IMR-90 (cell line): ENCODE results near the gene CALY. TPM values are rescaled to one million over a fixed set of nuclear protein-coding genes. Genes with fewer than 3 reads are reported as not detected.

Experiments
- ATAC-seq: fragments of 200-7000 bp; cut with Tn5 transposase; 2 replicates; pipeline ENCODE4 v1.9.1; 2020; ENCODE audit warnings: low read depth, mild to moderate bottlenecking, moderate library complexity
- BruUV-seq: library from RNA; stranded (reverse); fragments of 400-500 nt; replicated peaks from 2 replicates; lab custom pipeline; 2021; lab: Mats Ljungman, UMichigan
- CTCF ChIA-PET: fragments of 300-600 bp; formaldehyde crosslinking; extraction: SDS; loops from one replicate; lab custom pipeline; 2021; ENCODE audit warnings: antibody characterized with exemption; lab: Yijun Ruan, JAX
- POLR2A ChIA-PET: fragments of 300-600 bp; sonication (Branson Sonifier 250); formaldehyde crosslinking; loops from one replicate; lab custom pipeline; 2022; ENCODE audit warnings: antibody characterized with exemption; ENCODE audit not compliant: unreplicated experiment; lab: Charles Lee
- DNase-seq: peaks from one replicate; pipeline ENCODE4 v3.0.0; 2013
- H2AFZ ChIP-seq: replicated peaks from 2 replicates; pipeline ENCODE3; 2013; ENCODE audit warnings: low read length, mild to moderate bottlenecking; ENCODE audit not compliant: poor library complexity
- H2AK5ac ChIP-seq: 2 replicates; pipeline ENCODE4 v1.6.1; 2013; ENCODE audit warnings: low read depth, low read length, inconsistent platforms
- H2AK9ac ChIP-seq: replicated peaks from 2 replicates; pipeline ENCODE3; 2013; ENCODE audit warnings: mild to moderate bottlenecking, low read depth, low read length, moderate library complexity; ENCODE audit not compliant: poor library complexity
- H2BK120ac ChIP-seq: 2 replicates; pipeline ENCODE4 v1.6.1; 2013; ENCODE audit warnings: low read depth, low read length, inconsistent platforms
- H2BK15ac ChIP-seq: 3 replicates; pipeline ENCODE4 v1.6.1; 2013; ENCODE audit warnings: low read depth, low read length, inconsistent platforms
- H2BK20ac ChIP-seq: 2 replicates; pipeline ENCODE4 v1.6.1; 2013; ENCODE audit warnings: low read depth, mild to moderate bottlenecking, inconsistent platforms, low read length, moderate library complexity
- H2BK5ac ChIP-seq: 2 replicates; pipeline ENCODE4 v1.6.1; 2013; ENCODE audit warnings: mild to moderate bottlenecking, low read depth, low read length, inconsistent platforms; ENCODE audit not compliant: poor library complexity, severe bottlenecking
- H3K14ac ChIP-seq: replicated peaks from 2 replicates; pipeline ENCODE4 v1.6.1; 2013; ENCODE audit warnings: low read depth, low read length, inconsistent platforms
- H3K18ac ChIP-seq: 2 replicates; pipeline ENCODE4 v1.6.1; 2013; ENCODE audit warnings: low read depth, low read length, control low read depth
- H3K23ac ChIP-seq: 2 replicates; pipeline ENCODE4 v1.6.1; 2013; ENCODE audit warnings: low read depth, low read length, inconsistent platforms
- H3K27ac ChIP-seq: 2 replicates; pipeline ENCODE4 v1.5.1; 2013; ENCODE audit warnings: mild to moderate bottlenecking, control low read depth, low read length; ENCODE audit not compliant: insufficient read depth
- H3K27me3 ChIP-seq: 2 replicates; pipeline ENCODE4 v1.6.1; 2013; ENCODE audit warnings: low read length; ENCODE audit not compliant: control insufficient read depth, insufficient read depth
- H3K36me3 ChIP-seq: 2 replicates; pipeline ENCODE4 v1.6.1; 2013; ENCODE audit warnings: low read length, mixed read lengths; ENCODE audit not compliant: control insufficient read depth, insufficient read depth
- H3K4ac ChIP-seq: 2 replicates; pipeline ENCODE4 v1.6.1; 2013; ENCODE audit warnings: low read depth, low read length, inconsistent platforms
- H3K4me1 ChIP-seq: 2 replicates; pipeline ENCODE4 v1.6.1; 2013; ENCODE audit warnings: low read length, mixed read lengths; ENCODE audit not compliant: control insufficient read depth, insufficient read depth
- H3K4me2 ChIP-seq: 2 replicates; pipeline ENCODE4 v1.6.1; 2013; ENCODE audit warnings: low read depth, mild to moderate bottlenecking, control low read depth, low read length, moderate library complexity
- H3K4me3 ChIP-seq: 2 replicates; pipeline ENCODE4 v1.5.1; 2013; ENCODE audit warnings: low read depth, mild to moderate bottlenecking, control low read depth, low read length, moderate library complexity; ENCODE audit not compliant: insufficient read depth
- H3K56ac ChIP-seq: 2 replicates; pipeline ENCODE4 v1.6.1; 2013; ENCODE audit warnings: low read length, inconsistent platforms; ENCODE audit not compliant: insufficient read depth; ENCODE audit errors: extremely low read depth
- H3K79me1 ChIP-seq, 2 experiments: 2 replicates each; pipeline ENCODE4 v1.6.1; 2013; ENCODE audit warnings: low read length in 2 of 2, inconsistent platforms in 1 of 2, low read depth in 1 of 2
- H3K9ac ChIP-seq: 2 replicates; pipeline ENCODE4 v1.6.1; 2013; ENCODE audit warnings: low read depth, low read length, control low read depth
- H3K9me1 ChIP-seq: 2 replicates; pipeline ENCODE4 v1.6.1; 2013; ENCODE audit warnings: low read length, inconsistent platforms; ENCODE audit not compliant: insufficient read depth
- H3K9me3 ChIP-seq: 2 replicates; pipeline ENCODE4 v1.6.1; 2013; ENCODE audit warnings: low read length; ENCODE audit not compliant: control insufficient read depth, insufficient read depth
- H4K20me1 ChIP-seq: 2 replicates; pipeline ENCODE4 v1.6.1; 2013; ENCODE audit warnings: low read length, inconsistent platforms; ENCODE audit not compliant: insufficient read depth
- H4K5ac ChIP-seq: 2 replicates; pipeline ENCODE4 v1.6.1; 2013; ENCODE audit warnings: mild to moderate bottlenecking, low read depth, low read length, control low read depth
- H4K8ac ChIP-seq, 2 experiments: 2 replicates each; pipeline ENCODE4 v1.6.1; 2013; ENCODE audit warnings: low read depth in 2 of 2, low read length in 2 of 2, control low read depth in 1 of 2, inconsistent platforms in 1 of 2
- H4K91ac ChIP-seq: 2 replicates; pipeline ENCODE4 v1.6.1; 2013; ENCODE audit warnings: low read depth, low read length, inconsistent platforms; ENCODE audit not compliant: insufficient read depth
- BHLHE40 ChIP-seq: fragments of 150-350 bp; IDR thresholded peaks from 2 replicates; pipeline ENCODE4 v1.6.1; 2016; ENCODE audit warnings: mild to moderate bottlenecking, low read depth, low read length
- CEBPB ChIP-seq: IDR thresholded peaks from 2 replicates; pipeline ENCODE4 v1.6.1; 2012; ENCODE audit warnings: low read depth, low read length, improper control_type of control experiment
- CHD1 ChIP-seq: IDR thresholded peaks from 2 replicates; pipeline ENCODE4 v1.6.1; 2012; ENCODE audit warnings: low read depth, low read length, improper control_type of control experiment
- CTCF ChIP-seq: conservative IDR thresholded peaks from 2 replicates; pipeline ENCODE4 v1.5.1; 2012; ENCODE audit warnings: mild to moderate bottlenecking, low read depth, low read length, improper control_type of control experiment
- ELK1 ChIP-seq: fragments of 150-350 bp; IDR thresholded peaks from 2 replicates; pipeline ENCODE4 v1.6.1; 2016; ENCODE audit warnings: low read depth, mild to moderate bottlenecking, low read length, moderate library complexity, borderline replicate concordance
- FOS ChIP-seq: fragments of 150-350 bp; IDR thresholded peaks from 2 replicates; pipeline ENCODE4 v1.6.1; 2016; ENCODE audit warnings: low read depth, low read length
- MAFK ChIP-seq: IDR thresholded peaks from 2 replicates; pipeline ENCODE4 v1.6.1; 2012; ENCODE audit warnings: low read depth, low read length, improper control_type of control experiment
- MAZ ChIP-seq: IDR thresholded peaks from 2 replicates; pipeline ENCODE4 v1.6.1; 2012; ENCODE audit warnings: low read depth, mild to moderate bottlenecking, low read length, improper control_type of control experiment, moderate library complexity, borderline replicate concordance
- MXI1 ChIP-seq: IDR thresholded peaks from 2 replicates; pipeline ENCODE4 v1.6.1; 2012; ENCODE audit warnings: low read depth, mild to moderate bottlenecking, low read length, moderate library complexity, borderline replicate concordance
- NFE2L2 ChIP-seq: fragments of 150-350 bp; IDR thresholded peaks from 2 replicates; pipeline ENCODE4 v1.6.1; 2016; ENCODE audit warnings: low read depth, mild to moderate bottlenecking, low read length
- POLR2A ChIP-seq: IDR thresholded peaks from 2 replicates; pipeline ENCODE4 v1.6.1; 2012; ENCODE audit warnings: mild to moderate bottlenecking, low read depth, low read length
- RAD21 ChIP-seq: IDR thresholded peaks from 2 replicates; pipeline ENCODE4 v1.6.1; 2012; ENCODE audit warnings: low read length, improper control_type of control experiment
- RCOR1 ChIP-seq: IDR thresholded peaks from 2 replicates; pipeline ENCODE4 v1.6.1; 2012; ENCODE audit warnings: mild to moderate bottlenecking, low read length, improper control_type of control experiment; ENCODE audit not compliant: insufficient replicate concordance
- RFX5 ChIP-seq: IDR thresholded peaks from 2 replicates; pipeline ENCODE4 v1.8.0; 2012; ENCODE audit warnings: low read depth, mild to moderate bottlenecking, low read length, moderate library complexity
- SMC3 ChIP-seq: fragments of 150-350 bp; IDR thresholded peaks from 2 replicates; pipeline ENCODE4 v1.6.1; 2016; ENCODE audit warnings: low read depth, mild to moderate bottlenecking, antibody characterized with exemption, low read length, moderate library complexity
- USF2 ChIP-seq: fragments of 150-350 bp; IDR thresholded peaks from 2 replicates; pipeline ENCODE4 v1.6.1; 2017; ENCODE audit warnings: mild to moderate bottlenecking, antibody characterized with exemption, low read length, low read depth
- WGBS, 2 experiments: methylation state at CpG; one replicate each; pipeline versions ENCODE4 v1.1.5 to v1.1.7; 2013; ENCODE audit warnings: missing lambda C conversion rate in 2 of 2; ENCODE audit not compliant: insufficient read length in 1 of 2; ENCODE audit errors: extremely low coverage in 2 of 2; 5-methylcytosine and 5-hydroxymethylcytosine counted together
- dilution Hi-C: fragments of 300-500 bp; cut with HindIII; formaldehyde crosslinking; loops from one replicate; pipeline ENCODE4 v1.14.3; 2018; ENCODE audit warnings: low sequenced_read_pairs; ENCODE audit not compliant: unreplicated experiment
- in situ Hi-C: fragments of 300-500 bp; cut with MboI; formaldehyde crosslinking; loops from 3 replicates; pipeline ENCODE4 v1.14.3; 2019; ENCODE audit warnings: low sequenced_read_pairs, inconsistent platforms, mixed read lengths
- intact Hi-C: fragments of 100-400 bp; cut with micrococcal nuclease; formaldehyde crosslinking; loops from 2 replicates; pipeline ENCODE4 v1.10.0; 2022
- polyA plus RNA-seq, 3 experiments: library from polyadenylated mRNA; depleted of rRNA; stranded (reverse); fragments of >200 nt; gene quantifications; 2 replicates each; pipeline ENCODE4 v1.2.3, GENCODE V29; 2012; ENCODE audit warnings: low replicate concordance in 1 of 3
- total RNA-seq: library from RNA; depleted of rRNA; stranded (reverse); fragments of >200 nt; gene quantifications from 2 replicates; pipeline ENCODE4 v1.2.3, GENCODE V29; 2012

Gene CALY
- total and polyA plus RNA-seq, 2 of the 4 experiments (the other 2 are of a cell fraction) = 0.34 TPM; not detected in 1

- intact Hi-C loops (loop anchor here (10.0 kb wide), 2 partner anchors 49 to 199 kb away; partner anchors contain the start of genes CYP2E1, ECHS1 and PAOX), dilution Hi-C loops (no loop called here), in situ Hi-C loops (loop anchor here (10.0 kb wide), 1 partner anchor 169 kb away; no protein-coding TSS in a partner anchor)
- no peak overlapping the region for H3K23ac ChIP-seq
- no peaks in the 10 kb centered on the region for H3K79me1 ChIP-seq
- H4K91ac ChIP-seq = no peak overlapping the region
- H3K9me1 ChIP-seq = 0 out of 2 replicates have a peak, but pooled peaks cover 6% of the 10 kb centered on the region
- peaks cover 18% of the 10 kb centered on the region for H3K27me3 ChIP-seq
- H3K9me3 ChIP-seq = no peaks in the 10 kb centered on the region
- peaks cover 18% of the 10 kb centered on the region for H3K4me1 ChIP-seq
- no peak overlapping the region for H2AK5ac ChIP-seq
- ATAC-seq = no peak
- no peak overlapping the region for H4K8ac ChIP-seq
- H3K14ac ChIP-seq = no peak overlapping the region
- TF ChIP-seq MAZ (no peak), FOS (no peak), POLR2A (no peak), NFE2L2 (no peak), ELK1 (no peak), RFX5 (no peak), CHD1 (no peak), BHLHE40 (no peak), USF2 (no peak), MAFK (no peak), CTCF (no peak), CEBPB (no peak), SMC3 (no peak), RCOR1 (no peak), MXI1 (no peak), RAD21 (no peak)
- no peak overlapping the region for H2BK120ac ChIP-seq
- peak overlapping the region; percentile 86 for H2AFZ ChIP-seq
- peak overlapping the region; percentile 72 for H2AK9ac ChIP-seq
- 0 out of 2 replicates have a peak, but pooled peaks cover 3% of the 10 kb centered on the region for H4K20me1 ChIP-seq
- H3K4me3 ChIP-seq = peak overlapping the region; percentile 48; the same call in 1 of the 2 replicates
- no peak overlapping the region for H3K27ac ChIP-seq
- no peak overlapping the region for H3K4ac ChIP-seq
- no peak overlapping the region for H2BK5ac ChIP-seq
- no peak overlapping the region for H4K5ac ChIP-seq
- WGBS, 2 experiments = 13% methylated on average over 1 of the region's 9 CpGs; no CpG with 5 or more reads in 1 of the 2 experiments
- no peak for DNase-seq
- H3K56ac ChIP-seq = no peak overlapping the region
- H3K36me3 ChIP-seq = no peaks in the 10 kb centered on the region
- H2BK15ac ChIP-seq = no peak overlapping the region
- H3K4me2 ChIP-seq = no peak overlapping the region
- BruUV-seq = no TSS peak
- H2BK20ac ChIP-seq = no peak overlapping the region
- ChIA-PET CTCF (no interaction called here), POLR2A (no interaction called here)
- no peak overlapping the region for H3K9ac ChIP-seq
- H3K18ac ChIP-seq = no peak overlapping the region
Observed at GRCh38 chr10:133326223-133326551, 10.5 kb downstream of the CALY start.
